Naive thymus-derived CD8-positive, alpha-beta T cell (primary cell): ENCODE results near the gene CPED1. TPM values are rescaled to one million over a fixed set of nuclear protein-coding genes. Genes with fewer than 3 reads are reported as not detected.
A peak's percentile ranks its signal among the peaks of the same experiment; 100 is the strongest.

ENCODE experiments used
- ATAC-seq, 2 donors: fragments of 150-1000 bp; cut with Tn5 transposase in 1 of 2; sonication (Bioruptor Pico), chemical (Tn5 transposase) in 1 of 2; 1 replicate in 1 of 2; 2 replicates in 1 of 2; pipeline ENCODE4 v1.10.0; 2021; ENCODE audit warnings: mild to moderate bottlenecking in 2 of 2, moderate library complexity in 2 of 2
- POLR2A ChIA-PET: fragments of 350-600 bp; sonication (Branson Sonifier 250); formaldehyde crosslinking; loops from one replicate; lab custom pipeline; 2021; ENCODE audit warnings: antibody characterized with exemption; lab: Charles Lee
- DNase-seq, 10 donors: peaks; one replicate each; pipeline versions ENCODE4 v3.0.0 to v3.0.0-alpha.2; 2020 to 2022
- H3K27ac Mint-ChIP-seq, 10 donors: one replicate each; pipeline ENCODE4 v1.8.0; 2020 to 2022; ENCODE audit warnings: mild to moderate bottlenecking in 10 of 10, mixed read lengths in 10 of 10, moderate library complexity in 4 of 10, inconsistent platforms in 1 of 10
- H3K27me3 Mint-ChIP-seq, 5 donors: one replicate each; pipeline ENCODE4 v1.8.0; 2021 to 2022; ENCODE audit warnings: mixed read lengths in 5 of 5
- H3K36me3 Mint-ChIP-seq, 3 donors: one replicate each; pipeline ENCODE4 v1.8.0; 2020 to 2022; ENCODE audit warnings: mixed read lengths in 3 of 3, mild to moderate bottlenecking in 2 of 3, inconsistent platforms in 1 of 3
- H3K4me1 Mint-ChIP-seq, 4 donors: one replicate each; pipeline ENCODE4 v1.8.0; 2021 to 2022; ENCODE audit warnings: mixed read lengths in 4 of 4
- H3K4me3 Mint-ChIP-seq, 10 donors: one replicate each; pipeline ENCODE4 v1.8.0; 2020 to 2022; ENCODE audit warnings: mild to moderate bottlenecking in 10 of 10, mixed read lengths in 10 of 10, moderate library complexity in 6 of 10, inconsistent platforms in 1 of 10
- H3K9me3 Mint-ChIP-seq, 9 donors: one replicate each; pipeline ENCODE4 v1.8.0; 2020 to 2022; ENCODE audit warnings: mixed read lengths in 9 of 9, mild to moderate bottlenecking in 3 of 9, inconsistent platforms in 1 of 9, moderate library complexity in 1 of 9
- polyA plus RNA-seq, 3 donors: library from polyadenylated mRNA; unstranded; fragments of 300-500 nt; fragmentation: Illumina TruSeq; gene quantifications; one replicate each; pipeline ENCODE4 v1.2.3, GENCODE V29; 2021
- total RNA-seq, 8 experiments: library from RNA in 2 of 8; stranded (reverse) in 2 of 8; gene quantifications; one replicate each; pipeline ENCODE4 v1.2.3 and lab custom pipeline; 2021 to 2026

CPED1 gene
- total and polyA plus RNA-seq, 5 experiments from 2014 or later = not detected

GRCh38 chr7:121084748-121085336 is 96.3 kb downstream of the CPED1 start:
- Mint-ChIP-seq H3K27ac (no peak overlapping the region), H3K4me1 (peaks cover 0 to 11% (median 0%) of the 10 kb centered on the region in 4 donors)
- no peak for ATAC-seq

GRCh38 chr7:121085922-121086321 is 97.4 kb downstream of the CPED1 start:
- H3K4me3 Mint-ChIP-seq = no peak overlapping the region
- H3K4me1 Mint-ChIP-seq = peaks cover 0 to 11% (median 0%) of the 10 kb centered on the region in 4 donors
- POLR2A ChIA-PET = no interaction called here
- DNase-seq = no peak
- H3K27me3 Mint-ChIP-seq = peaks cover 0 to 5% (median 4%) of the 10 kb centered on the region in 5 donors
- no peak for ATAC-seq
- no peaks in the 10 kb centered on the region for H3K36me3 Mint-ChIP-seq
- no peak overlapping the region for H3K27ac Mint-ChIP-seq
- H3K9me3 Mint-ChIP-seq = no peaks in the 10 kb centered on the region

More at GRCh38 chr7:121084748-121085336, 96.3 kb downstream of the CPED1 start:
- peaks cover under 1 to 10% (median 5%) of the 10 kb centered on the region in 5 donors for H3K27me3 Mint-ChIP-seq
- H3K4me3 Mint-ChIP-seq = no peak overlapping the region
- H3K36me3 Mint-ChIP-seq = no peaks in the 10 kb centered on the region
- POLR2A ChIA-PET = no interaction called here
- DNase-seq = no peak
- no peaks in the 10 kb centered on the region for H3K9me3 Mint-ChIP-seq

GRCh38 chr7:121088870-121089269 is 100.4 kb downstream of the CPED1 start:
- ATAC-seq (no peak), DNase-seq (no peak)
- Mint-ChIP-seq H3K36me3 (no peaks in the 10 kb centered on the region), H3K27ac (no peak overlapping the region), H3K4me1 (peaks cover 0 to 11% (median 0%) of the 10 kb centered on the region in 4 donors), H3K9me3 (no peaks in the 10 kb centered on the region), H3K4me3 (no peak overlapping the region), H3K27me3 (peaks cover 0 to 5% (median 0%) of the 10 kb centered on the region in 5 donors)
- POLR2A ChIA-PET = no interaction called here

- no peak overlapping the region for H3K27ac Mint-ChIP-seq
- no peak overlapping the region for H3K4me3 Mint-ChIP-seq
- POLR2A ChIA-PET = no interaction called here
- H3K9me3 Mint-ChIP-seq = no peaks in the 10 kb centered on the region
- H3K36me3 Mint-ChIP-seq = no peaks in the 10 kb centered on the region
- H3K27me3 Mint-ChIP-seq = peaks cover 0 to 8% (median 0%) of the 10 kb centered on the region in 5 donors
- H3K4me1 Mint-ChIP-seq = no peaks in the 10 kb centered on the region
- DNase-seq (no peak), ATAC-seq (no peak)
Observed at GRCh38 chr7:121094829-121095228, 106.3 kb downstream of the CPED1 start.

GRCh38 chr7:121097577-121097976 is 109.1 kb downstream of the CPED1 start:
- Mint-ChIP-seq H3K4me1 (no peaks in the 10 kb centered on the region), H3K9me3 (no peaks in the 10 kb centered on the region), H3K4me3 (no peak overlapping the region), H3K27me3 (peaks cover 0 to 8% (median 2%) of the 10 kb centered on the region in 5 donors), H3K36me3 (no peaks in the 10 kb centered on the region), H3K27ac (no peak overlapping the region)
- ATAC-seq (no peak), DNase-seq (no peak)
- POLR2A ChIA-PET = no interaction called here

GRCh38 chr7:121099572-121099971 is 111.1 kb downstream of the CPED1 start:
- Mint-ChIP-seq H3K4me1 (no peaks in the 10 kb centered on the region), H3K9me3 (no peaks in the 10 kb centered on the region), H3K4me3 (no peak overlapping the region), H3K27me3 (peaks cover 0 to 8% (median 2%) of the 10 kb centered on the region in 5 donors), H3K36me3 (no peaks in the 10 kb centered on the region), H3K27ac (no peak overlapping the region)
- no peak for DNase-seq
- POLR2A ChIA-PET = no interaction called here
- no peak for ATAC-seq

GRCh38 chr7:121101083-121101482 is 112.6 kb downstream of the CPED1 start:
- POLR2A ChIA-PET = no interaction called here
- no peaks in the 10 kb centered on the region for H3K9me3 Mint-ChIP-seq
- no peaks in the 10 kb centered on the region for H3K36me3 Mint-ChIP-seq
- ATAC-seq = no peak
- no peak overlapping the region for H3K27ac Mint-ChIP-seq
- H3K4me3 Mint-ChIP-seq = no peak overlapping the region
- no peaks in the 10 kb centered on the region for H3K4me1 Mint-ChIP-seq
- peaks cover 0 to 8% (median 2%) of the 10 kb centered on the region in 5 donors for H3K27me3 Mint-ChIP-seq
- no peak for DNase-seq

- DNase-seq (no peak), ATAC-seq (no peak)
- peaks cover 0 to 12% (median 2%) of the 10 kb centered on the region in 5 donors for H3K27me3 Mint-ChIP-seq
- no peaks in the 10 kb centered on the region for H3K36me3 Mint-ChIP-seq
- no peaks in the 10 kb centered on the region for H3K4me1 Mint-ChIP-seq
- no peak overlapping the region for H3K4me3 Mint-ChIP-seq
- H3K27ac Mint-ChIP-seq = no peak overlapping the region
- no peaks in the 10 kb centered on the region for H3K9me3 Mint-ChIP-seq
- POLR2A ChIA-PET = no interaction called here
Observed at GRCh38 chr7:121101621-121102020, 113.1 kb downstream of the CPED1 start.

- Mint-ChIP-seq H3K9me3 (no peaks in the 10 kb centered on the region), H3K4me3 (no peak overlapping the region), H3K27me3 (peaks cover 0 to 11% (median 2%) of the 10 kb centered on the region in 5 donors), H3K36me3 (no peaks in the 10 kb centered on the region), H3K27ac (no peak overlapping the region), H3K4me1 (no peaks in the 10 kb centered on the region)
- DNase-seq (no peak), ATAC-seq (no peak)
- POLR2A ChIA-PET = no interaction called here
Observed at GRCh38 chr7:121102619-121103018, 114.1 kb downstream of the CPED1 start.

- DNase-seq (no peak), ATAC-seq (no peak)
- no peaks in the 10 kb centered on the region for H3K4me1 Mint-ChIP-seq
- no peak overlapping the region for H3K4me3 Mint-ChIP-seq
- no peaks in the 10 kb centered on the region for H3K36me3 Mint-ChIP-seq
- H3K27ac Mint-ChIP-seq = no peak overlapping the region
- POLR2A ChIA-PET = no interaction called here
- no peaks in the 10 kb centered on the region for H3K9me3 Mint-ChIP-seq
- peaks cover 0 to 8% (median 2%) of the 10 kb centered on the region in 5 donors for H3K27me3 Mint-ChIP-seq
Observed at GRCh38 chr7:121103086-121103485, 114.6 kb downstream of the CPED1 start.

GRCh38 chr7:121103579-121103978 is 115.1 kb downstream of the CPED1 start:
- DNase-seq = no peak
- Mint-ChIP-seq H3K4me3 (no peak overlapping the region), H3K27me3 (peaks cover 0 to 8% (median 2%) of the 10 kb centered on the region in 5 donors), H3K4me1 (no peaks in the 10 kb centered on the region), H3K9me3 (no peaks in the 10 kb centered on the region), H3K36me3 (no peaks in the 10 kb centered on the region), H3K27ac (no peak overlapping the region)
- POLR2A ChIA-PET = no interaction called here
- no peak for ATAC-seq

GRCh38 chr7:121105262-121105661 is 116.8 kb downstream of the CPED1 start:
- no peak overlapping the region for H3K4me3 Mint-ChIP-seq
- POLR2A ChIA-PET = no interaction called here
- peaks cover 2 to 10% (median 4%) of the 10 kb centered on the region in 5 donors for H3K27me3 Mint-ChIP-seq

GRCh38 chr7:121107923-121108498 is 119.5 kb downstream of the CPED1 start:
- no peak overlapping the region for H3K4me3 Mint-ChIP-seq
- DNase-seq = peak in 3 of 10 donors; percentile 56 to 62 (median 57)
- no peaks in the 10 kb centered on the region for H3K9me3 Mint-ChIP-seq
- peaks cover 1 to 18% (median 7%) of the 10 kb centered on the region in 5 donors for H3K27me3 Mint-ChIP-seq
- POLR2A ChIA-PET = no interaction called here
- H3K36me3 Mint-ChIP-seq = no peaks in the 10 kb centered on the region
- H3K4me1 Mint-ChIP-seq = no peaks in the 10 kb centered on the region
- no peak overlapping the region for H3K27ac Mint-ChIP-seq
- ATAC-seq = peak; percentile 67 to 69

More at GRCh38 chr7:121105262-121105661, 116.8 kb downstream of the CPED1 start:
- DNase-seq (no peak), ATAC-seq (no peak)
- Mint-ChIP-seq H3K36me3 (no peaks in the 10 kb centered on the region), H3K4me1 (no peaks in the 10 kb centered on the region), H3K27ac (no peak overlapping the region), H3K9me3 (no peaks in the 10 kb centered on the region)
